Measurements from ENCODE around the gene SZT2.
"Not testable (repeated sequence)": the region's sequence is repeated elsewhere in the genome, so short reads cannot be mapped to it uniquely, and the experiment has no call there.

SZT2 gene

GRCh38 chr1:43501806-43502205 lies 112.1 kb downstream of the SZT2 start:
- not testable (repeated sequence) for DNase-seq

GRCh38 chr1:43503534-43503933 lies 113.8 kb downstream of the SZT2 start:
- DNase-seq = no peak

All from activated naive CD4-positive, alpha-beta T cell treated with Interleukin-2 at 50 U/mL for 16 hours (primary cell).